WTC11 (cell line): ENCODE data around the gene NEDD4L.

Source experiments
- ATF2 ChIP-seq: sonication (generic); formaldehyde crosslinking; IDR thresholded peaks from 2 replicates; pipeline ENCODE4 v1.8.1; 2022; ENCODE audit warnings: low read depth, missing genetic modification reagents, borderline replicate concordance
- ATF3 ChIP-seq: sonication (generic); formaldehyde crosslinking; conservative IDR thresholded peaks from 2 replicates; pipeline ENCODE4 v1.8.1; 2022; ENCODE audit warnings: mild to moderate bottlenecking, missing genetic modification reagents
- ATF6 ChIP-seq: sonication (generic); formaldehyde crosslinking; IDR thresholded peaks from 2 replicates; pipeline ENCODE4 v1.8.1; 2023; ENCODE audit warnings: mild to moderate bottlenecking, missing genetic modification reagents
- CBFB ChIP-seq: sonication (generic); formaldehyde crosslinking; IDR thresholded peaks from 2 replicates; pipeline ENCODE4 v1.8.1; 2022; ENCODE audit warnings: mild to moderate bottlenecking, low read depth, missing genetic modification reagents
- CTCF ChIP-seq: fragments of 200-600 bp; IDR thresholded peaks from 2 replicates; pipeline ENCODE4 v1.8.0; 2022; ENCODE audit warnings: antibody characterized with exemption
- E2F1 ChIP-seq: sonication (generic); formaldehyde crosslinking; IDR thresholded peaks from 2 replicates; pipeline ENCODE4 v1.8.0; 2022; ENCODE audit warnings: mild to moderate bottlenecking, missing genetic modification reagents
- EMX1 ChIP-seq: fragments of 250-450 bp; sonication (Bioruptor Pico); IDR thresholded peaks from 2 replicates; pipeline ENCODE4 v1.8.0; 2021; ENCODE audit warnings: mild to moderate bottlenecking
- FOXK1 ChIP-seq: sonication (generic); formaldehyde crosslinking; IDR thresholded peaks from 2 replicates; pipeline ENCODE4 v1.8.0; 2022; ENCODE audit warnings: mild to moderate bottlenecking, moderate library complexity, missing genetic modification reagents
- FOXP4 ChIP-seq: sonication (generic); formaldehyde crosslinking; IDR thresholded peaks from 2 replicates; pipeline ENCODE4 v1.8.0; 2022; ENCODE audit warnings: mild to moderate bottlenecking, missing genetic modification reagents
- NFYB ChIP-seq: sonication (generic); formaldehyde crosslinking; conservative IDR thresholded peaks from 2 replicates; pipeline ENCODE4 v1.8.0; 2022; ENCODE audit warnings: low read depth, missing genetic modification reagents
- RELA ChIP-seq: sonication (generic); formaldehyde crosslinking; IDR thresholded peaks from 2 replicates; pipeline ENCODE4 v1.8.1; 2022; ENCODE audit warnings: missing genetic modification reagents, mild to moderate bottlenecking, borderline replicate concordance
- USF2 ChIP-seq: sonication (generic); formaldehyde crosslinking; IDR thresholded peaks from 2 replicates; pipeline ENCODE4 v1.8.1; 2023; ENCODE audit warnings: mild to moderate bottlenecking, missing genetic modification reagents, moderate library complexity
- ZNF232 ChIP-seq: sonication (generic); formaldehyde crosslinking; IDR thresholded peaks from 2 replicates; pipeline ENCODE4 v1.8.0; 2022; ENCODE audit warnings: mild to moderate bottlenecking, missing genetic modification reagents
- ZNF532 ChIP-seq: fragments of 250-450 bp; sonication (Bioruptor Pico); IDR thresholded peaks from 2 replicates; pipeline ENCODE4 v1.9.0; 2021; ENCODE audit warnings: mild to moderate bottlenecking, borderline replicate concordance

- TF ChIP-seq CTCF (no peak), ATF2 (no peak), USF2 (no peak), ZNF532 (CRISPR knock-in tag) (no peak), ATF3 (CRISPR knock-in tag) (no peak), CBFB (no peak), NFYB (CRISPR knock-in tag) (no peak), EMX1 (CRISPR knock-in tag) (no peak), ATF6 (CRISPR knock-in tag) (no peak), FOXK1 (no peak), RELA (CRISPR knock-in tag) (no peak), ZNF232 (no peak), E2F1 (CRISPR knock-in tag) (no peak), FOXP4 (no peak)
These were observed 19.9 kb upstream of the NEDD4L start for GRCh38 chr18:58024139-58024538.
